Measurements from ENCODE around the gene NCS1. TPM values are rescaled to one million over a fixed set of nuclear protein-coding genes. Genes with fewer than 3 reads are reported as not detected.
A peak's percentile ranks its signal among the peaks of the same experiment; 100 is the strongest.

Gene NCS1
- total RNA-seq, 1 donor from 2014 or later = 20.1 TPM

DNA sequence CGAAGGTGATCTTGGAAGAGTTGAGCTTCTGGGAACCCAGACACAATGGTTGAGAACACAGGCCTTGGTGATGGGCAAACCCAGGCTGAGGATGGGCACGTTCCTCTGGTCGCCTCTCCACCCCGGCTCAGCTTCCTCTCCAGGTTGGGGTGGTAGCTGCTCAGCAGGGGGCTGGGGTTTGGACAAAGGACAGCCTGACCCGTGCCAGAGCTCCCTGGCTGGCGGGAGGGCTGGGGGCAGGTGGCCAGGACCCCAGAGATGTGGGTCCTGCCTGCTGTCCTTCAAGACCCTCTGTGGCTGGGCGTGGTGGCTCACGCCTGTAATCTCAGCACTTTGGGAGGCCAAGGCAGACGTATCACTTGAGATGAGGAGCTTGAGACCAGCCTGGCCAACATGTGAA, 25.2 kb downstream of the NCS1 start:
- H3K27me3 Mint-ChIP-seq (ENCODE audit: unreplicated experiment) = peaks cover 4% of the 10 kb centered on the region
- no peak overlapping the region for H3K4me3 Mint-ChIP-seq (ENCODE audit: unreplicated experiment)
- peaks cover 20% of the 10 kb centered on the region for H3K4me1 Mint-ChIP-seq (ENCODE audit: unreplicated experiment)
- no peaks in the 10 kb centered on the region for H3K36me3 Mint-ChIP-seq (ENCODE audit: low read depth, unreplicated experiment)
- H3K27ac Mint-ChIP-seq (ENCODE audit: unreplicated experiment) = no peak overlapping the region
- DNase-seq (ENCODE audit: low spot score) = no peak
- TF ChIP-seq, protein P1, sequence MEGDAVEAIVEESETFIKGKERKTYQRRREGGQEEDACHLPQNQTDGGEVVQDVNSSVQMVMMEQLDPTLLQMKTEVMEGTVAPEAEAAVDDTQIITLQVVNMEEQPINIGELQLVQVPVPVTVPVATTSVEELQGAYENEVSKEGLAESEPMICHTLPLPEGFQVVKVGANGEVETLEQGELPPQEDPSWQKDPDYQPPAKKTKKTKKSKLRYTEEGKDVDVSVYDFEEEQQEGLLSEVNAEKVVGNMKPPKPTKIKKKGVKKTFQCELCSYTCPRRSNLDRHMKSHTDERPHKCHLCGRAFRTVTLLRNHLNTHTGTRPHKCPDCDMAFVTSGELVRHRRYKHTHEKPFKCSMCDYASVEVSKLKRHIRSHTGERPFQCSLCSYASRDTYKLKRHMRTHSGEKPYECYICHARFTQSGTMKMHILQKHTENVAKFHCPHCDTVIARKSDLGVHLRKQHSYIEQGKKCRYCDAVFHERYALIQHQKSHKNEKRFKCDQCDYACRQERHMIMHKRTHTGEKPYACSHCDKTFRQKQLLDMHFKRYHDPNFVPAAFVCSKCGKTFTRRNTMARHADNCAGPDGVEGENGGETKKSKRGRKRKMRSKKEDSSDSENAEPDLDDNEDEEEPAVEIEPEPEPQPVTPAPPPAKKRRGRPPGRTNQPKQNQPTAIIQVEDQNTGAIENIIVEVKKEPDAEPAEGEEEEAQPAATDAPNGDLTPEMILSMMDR (IDR thresholded peaks at IDR 0.05; ENCODE audit: unreplicated experiment) = no peak
- H3K9me3 Mint-ChIP-seq (ENCODE audit: unreplicated experiment) = no peaks in the 10 kb centered on the region

DNA sequence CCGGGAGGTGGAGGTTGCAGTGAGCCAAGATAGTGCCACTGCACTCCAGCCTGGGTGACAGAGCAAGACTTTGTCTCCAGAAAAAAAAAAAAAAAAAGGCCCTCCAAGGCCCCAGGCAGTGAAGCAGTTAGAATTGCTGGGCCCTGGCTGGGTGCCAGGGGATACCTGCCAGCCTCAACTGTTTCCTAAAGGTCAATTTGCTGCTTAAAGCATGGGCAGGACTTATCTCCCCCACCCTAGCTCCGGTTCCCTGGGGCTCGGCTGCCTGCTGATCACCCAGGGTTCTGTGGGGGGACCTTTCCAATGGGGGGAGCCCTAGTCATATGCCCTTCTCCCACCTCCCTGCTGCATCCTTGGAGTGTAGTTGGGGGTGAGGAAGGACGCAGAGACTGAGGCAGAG, 25.7 kb downstream of the NCS1 start:
- Mint-ChIP-seq H3K9me3 (ENCODE audit: unreplicated experiment) (no peaks in the 10 kb centered on the region), H3K27ac (ENCODE audit: unreplicated experiment) (no peak overlapping the region), H3K36me3 (ENCODE audit: low read depth, unreplicated experiment) (no peaks in the 10 kb centered on the region), H3K4me1 (ENCODE audit: unreplicated experiment) (peaks cover 20% of the 10 kb centered on the region), H3K27me3 (ENCODE audit: unreplicated experiment) (peaks cover 4% of the 10 kb centered on the region), H3K4me3 (ENCODE audit: unreplicated experiment) (no peak overlapping the region)
- no peak for DNase-seq (ENCODE audit: low spot score)
- TF ChIP-seq, protein P1 (IDR thresholded peaks at IDR 0.05; ENCODE audit: unreplicated experiment) = no peak

DNA sequence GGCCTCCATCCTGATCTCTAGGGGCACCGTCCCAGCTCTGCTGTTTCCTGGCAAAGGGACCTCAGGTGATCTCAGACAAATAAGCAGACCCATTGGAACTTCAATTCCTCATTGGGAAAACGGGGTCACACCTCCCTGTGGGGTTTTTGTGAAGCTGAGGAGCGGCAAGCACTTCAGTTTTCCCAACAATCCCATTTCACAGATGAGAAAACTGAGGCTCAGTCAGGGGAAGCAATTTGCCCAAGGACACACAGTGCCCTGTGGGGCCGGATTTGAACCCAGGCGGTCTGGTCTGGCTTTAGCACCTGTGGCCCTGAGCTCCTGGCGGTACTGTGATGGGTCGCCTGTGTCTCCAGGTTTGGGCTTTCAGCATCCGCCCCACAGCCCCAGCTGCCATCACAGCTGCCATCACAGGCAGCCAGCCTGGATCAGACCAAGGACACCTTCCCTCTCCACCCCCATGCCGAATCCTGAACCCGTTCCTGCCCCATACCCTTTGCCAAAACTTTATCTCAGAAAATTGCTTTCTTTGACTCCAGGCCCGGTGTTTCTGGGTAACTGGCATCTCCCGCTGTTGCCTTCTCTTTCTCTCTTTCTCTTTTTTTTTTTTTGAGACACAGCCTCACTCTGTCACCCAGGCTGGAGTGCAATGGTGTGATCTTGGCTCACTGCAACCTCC, 26.4 kb downstream of the NCS1 start:
- Mint-ChIP-seq H3K27ac (ENCODE audit: unreplicated experiment) (no peak overlapping the region), H3K4me1 (ENCODE audit: unreplicated experiment) (peaks cover 20% of the 10 kb centered on the region), H3K36me3 (ENCODE audit: low read depth, unreplicated experiment) (no peaks in the 10 kb centered on the region), H3K27me3 (ENCODE audit: unreplicated experiment) (peaks cover 4% of the 10 kb centered on the region), H3K9me3 (ENCODE audit: unreplicated experiment) (no peaks in the 10 kb centered on the region), H3K4me3 (ENCODE audit: unreplicated experiment) (no peak overlapping the region)
- no peak for DNase-seq (ENCODE audit: low spot score)
- TF ChIP-seq, protein P1 (IDR thresholded peaks at IDR 0.05; ENCODE audit: unreplicated experiment) = no peak

DNA sequence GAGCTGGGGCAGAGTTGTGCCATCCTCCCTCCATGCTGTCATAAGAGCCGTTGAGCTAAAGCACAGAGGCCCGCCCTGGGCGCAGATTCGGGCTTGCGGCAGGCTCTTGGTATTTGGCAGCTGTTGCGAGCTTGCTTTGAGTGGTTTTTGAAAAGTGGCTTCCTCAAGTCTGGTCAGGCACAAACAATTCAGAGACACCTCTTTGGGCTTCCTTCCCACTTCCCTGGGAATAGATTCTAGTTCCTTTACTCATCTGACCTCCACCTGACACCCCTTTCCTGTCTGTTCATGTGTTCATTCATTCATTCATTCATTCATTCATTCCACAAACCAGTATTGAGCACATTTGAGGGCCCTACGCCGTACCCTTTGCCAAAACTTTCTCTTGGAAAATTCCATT, 27.4 kb downstream of the NCS1 start:
- DNase-seq (ENCODE audit: low spot score) = no peak
- H3K27ac Mint-ChIP-seq (ENCODE audit: unreplicated experiment) = peak overlapping the region; percentile 59

More for the DNA sequence above, 27.4 kb downstream of the NCS1 start:
- Mint-ChIP-seq H3K9me3 (ENCODE audit: unreplicated experiment) (no peaks in the 10 kb centered on the region), H3K4me3 (ENCODE audit: unreplicated experiment) (no peak overlapping the region), H3K4me1 (ENCODE audit: unreplicated experiment) (peaks cover 18% of the 10 kb centered on the region), H3K36me3 (ENCODE audit: low read depth, unreplicated experiment) (no peaks in the 10 kb centered on the region), H3K27me3 (ENCODE audit: unreplicated experiment) (peaks cover 4% of the 10 kb centered on the region)
- TF ChIP-seq, protein P1 (IDR thresholded peaks at IDR 0.05; ENCODE audit: unreplicated experiment) = no peak

Data from endothelial cell (in vitro differentiated cells).